ENCODE results near the gene OR51A2.

The OR51A2 gene

GRCh38 chr11:4947505-4947904 is 8.0 kb downstream of the OR51A2 start, which contains the start of gene OR51A4:
OR51A4 (minus strand) TSS chr11:4947605; CDS start chr11:4947100, 505 bp downstream.
- Histone ChIP-seq H3K4me1 (ENCODE audit: control insufficient read depth, insufficient read depth, low read length) (no peaks in the 10 kb centered on the region), H3K9me3 (replicated peaks; ENCODE audit: low read length) (no peaks in the 10 kb centered on the region), H3K27me3 (ENCODE audit: control insufficient read depth, insufficient read depth, low read length) (no peaks in the 10 kb centered on the region), H3K4me3 (ENCODE audit: low read length) (no peak within 1 kb of the TSS), H3K9ac (ENCODE audit: low read depth, low read length) (no peak within 1 kb of the TSS), H3K36me3 (ENCODE audit: insufficient read depth, low read length) (no peaks in the 10 kb centered on the region), H3K4me2 (ENCODE audit: low read length) (no peak within 1 kb of the TSS)

- Histone ChIP-seq H3K36me3 (ENCODE audit: insufficient read depth, low read length) (no peaks in the 10 kb centered on the region), H3K9me3 (replicated peaks; ENCODE audit: low read length) (no peaks in the 10 kb centered on the region), H3K4me1 (ENCODE audit: control insufficient read depth, insufficient read depth, low read length) (no peaks in the 10 kb centered on the region), H3K4me2 (ENCODE audit: low read length) (no peak overlapping the region), H3K4me3 (ENCODE audit: low read length) (no peak overlapping the region), H3K9ac (ENCODE audit: low read depth, low read length) (no peak overlapping the region), H3K27me3 (ENCODE audit: control insufficient read depth, insufficient read depth, low read length) (peaks cover 15% of the 10 kb centered on the region)
Observed at GRCh38 chr11:4936745-4937144, 18.8 kb downstream of the OR51A2 start.

GRCh38 chr11:4932751-4933150 is 22.8 kb downstream of the OR51A2 start:
- Histone ChIP-seq H3K4me1 (ENCODE audit: control insufficient read depth, insufficient read depth, low read length) (no peaks in the 10 kb centered on the region), H3K36me3 (ENCODE audit: insufficient read depth, low read length) (no peaks in the 10 kb centered on the region), H3K9me3 (replicated peaks; ENCODE audit: low read length) (no peaks in the 10 kb centered on the region), H3K4me2 (ENCODE audit: low read length) (no peak overlapping the region), H3K4me3 (ENCODE audit: low read length) (no peak overlapping the region), H3K27me3 (ENCODE audit: control insufficient read depth, insufficient read depth, low read length) (peaks cover 17% of the 10 kb centered on the region), H3K9ac (ENCODE audit: low read depth, low read length) (no peak overlapping the region)

- Histone ChIP-seq H3K4me2 (ENCODE audit: low read length) (no peak overlapping the region), H3K4me3 (ENCODE audit: low read length) (no peak overlapping the region), H3K9ac (ENCODE audit: low read depth, low read length) (no peak overlapping the region), H3K27me3 (ENCODE audit: control insufficient read depth, insufficient read depth, low read length) (peaks cover 9% of the 10 kb centered on the region), H3K4me1 (ENCODE audit: control insufficient read depth, insufficient read depth, low read length) (no peaks in the 10 kb centered on the region), H3K9me3 (replicated peaks; ENCODE audit: low read length) (no peaks in the 10 kb centered on the region), H3K36me3 (ENCODE audit: insufficient read depth, low read length) (no peaks in the 10 kb centered on the region)
Observed at GRCh38 chr11:4926608-4927007, 28.9 kb downstream of the OR51A2 start.

- Histone ChIP-seq H3K4me2 (ENCODE audit: low read length) (no peak within 1 kb of the TSS), H3K4me1 (ENCODE audit: control insufficient read depth, insufficient read depth, low read length) (no peaks in the 10 kb centered on the region), H3K9me3 (replicated peaks; ENCODE audit: low read length) (no peaks in the 10 kb centered on the region), H3K36me3 (ENCODE audit: insufficient read depth, low read length) (no peaks in the 10 kb centered on the region), H3K27me3 (ENCODE audit: control insufficient read depth, insufficient read depth, low read length) (peaks cover 5% of the 10 kb centered on the region), H3K4me3 (ENCODE audit: low read length) (no peak within 1 kb of the TSS), H3K9ac (ENCODE audit: low read depth, low read length) (no peak within 1 kb of the TSS)
Observed at GRCh38 chr11:4924239-4924638, 31.3 kb downstream of the OR51A2 start, which contains the start of gene OR51G1. OR51G1 (minus strand) TSS chr11:4924339; CDS start chr11:4924339, 0 bp downstream.

GRCh38 chr11:4922304-4922703 is 33.2 kb downstream of the OR51A2 start:
- H3K4me3 ChIP-seq (ENCODE audit: low read length) = no peak overlapping the region
- H3K27me3 ChIP-seq (ENCODE audit: control insufficient read depth, insufficient read depth, low read length) = peaks cover 11% of the 10 kb centered on the region
- H3K9ac ChIP-seq (ENCODE audit: low read depth, low read length) = no peak overlapping the region
- no peak overlapping the region for H3K4me2 ChIP-seq (ENCODE audit: low read length)
- H3K4me1 ChIP-seq (ENCODE audit: control insufficient read depth, insufficient read depth, low read length) = no peaks in the 10 kb centered on the region
- no peaks in the 10 kb centered on the region for H3K36me3 ChIP-seq (ENCODE audit: insufficient read depth, low read length)
- H3K9me3 ChIP-seq (replicated peaks; ENCODE audit: low read length) = no peaks in the 10 kb centered on the region

- Histone ChIP-seq H3K36me3 (ENCODE audit: insufficient read depth, low read length) (no peaks in the 10 kb centered on the region), H3K9me3 (replicated peaks; ENCODE audit: low read length) (no peaks in the 10 kb centered on the region), H3K4me2 (ENCODE audit: low read length) (no peak overlapping the region), H3K27me3 (ENCODE audit: control insufficient read depth, insufficient read depth, low read length) (peaks cover 11% of the 10 kb centered on the region), H3K9ac (ENCODE audit: low read depth, low read length) (no peak overlapping the region), H3K4me3 (ENCODE audit: low read length) (no peak overlapping the region), H3K4me1 (ENCODE audit: control insufficient read depth, insufficient read depth, low read length) (no peaks in the 10 kb centered on the region)
Observed at GRCh38 chr11:4921796-4922195, 33.7 kb downstream of the OR51A2 start.

- no peak within 1 kb of the TSS for H3K4me3 ChIP-seq (ENCODE audit: low read length)
- H3K9ac ChIP-seq (ENCODE audit: low read depth, low read length) = no peak within 1 kb of the TSS
- no peaks in the 10 kb centered on the region for H3K36me3 ChIP-seq (ENCODE audit: insufficient read depth, low read length)
- H3K9me3 ChIP-seq (replicated peaks; ENCODE audit: low read length) = no peaks in the 10 kb centered on the region
- no peak within 1 kb of the TSS for H3K4me2 ChIP-seq (ENCODE audit: low read length)
- no peaks in the 10 kb centered on the region for H3K4me1 ChIP-seq (ENCODE audit: control insufficient read depth, insufficient read depth, low read length)
- H3K27me3 ChIP-seq (ENCODE audit: control insufficient read depth, insufficient read depth, low read length) = peaks cover 8% of the 10 kb centered on the region
Observed at GRCh38 chr11:4919250-4919649, 36.3 kb downstream of the OR51A2 start, which contains the start of gene OR51G2. OR51G2 (minus strand) TSS chr11:4919350; CDS start chr11:4915663, 3,687 bp downstream.

- Histone ChIP-seq H3K36me3 (ENCODE audit: insufficient read depth, low read length) (no peaks in the 10 kb centered on the region), H3K4me3 (ENCODE audit: low read length) (no peak overlapping the region), H3K27me3 (ENCODE audit: control insufficient read depth, insufficient read depth, low read length) (peaks cover 8% of the 10 kb centered on the region), H3K9me3 (replicated peaks; ENCODE audit: low read length) (no peaks in the 10 kb centered on the region), H3K9ac (ENCODE audit: low read depth, low read length) (no peak overlapping the region), H3K4me2 (ENCODE audit: low read length) (no peak overlapping the region), H3K4me1 (ENCODE audit: control insufficient read depth, insufficient read depth, low read length) (no peaks in the 10 kb centered on the region)
Observed at GRCh38 chr11:4916581-4916980, 38.9 kb downstream of the OR51A2 start.
